GM19193 (cell line): Measurements from ENCODE around the gene RNU2-63P.

Experiments
- POLR2A ChIP-seq: IDR thresholded peaks from 4 replicates; pipeline ENCODE4 v1.6.1; 2011; ENCODE audit not compliant: insufficient read depth, insufficient read length; ENCODE audit errors: extremely low read depth

The RNU2-63P gene

DNA sequence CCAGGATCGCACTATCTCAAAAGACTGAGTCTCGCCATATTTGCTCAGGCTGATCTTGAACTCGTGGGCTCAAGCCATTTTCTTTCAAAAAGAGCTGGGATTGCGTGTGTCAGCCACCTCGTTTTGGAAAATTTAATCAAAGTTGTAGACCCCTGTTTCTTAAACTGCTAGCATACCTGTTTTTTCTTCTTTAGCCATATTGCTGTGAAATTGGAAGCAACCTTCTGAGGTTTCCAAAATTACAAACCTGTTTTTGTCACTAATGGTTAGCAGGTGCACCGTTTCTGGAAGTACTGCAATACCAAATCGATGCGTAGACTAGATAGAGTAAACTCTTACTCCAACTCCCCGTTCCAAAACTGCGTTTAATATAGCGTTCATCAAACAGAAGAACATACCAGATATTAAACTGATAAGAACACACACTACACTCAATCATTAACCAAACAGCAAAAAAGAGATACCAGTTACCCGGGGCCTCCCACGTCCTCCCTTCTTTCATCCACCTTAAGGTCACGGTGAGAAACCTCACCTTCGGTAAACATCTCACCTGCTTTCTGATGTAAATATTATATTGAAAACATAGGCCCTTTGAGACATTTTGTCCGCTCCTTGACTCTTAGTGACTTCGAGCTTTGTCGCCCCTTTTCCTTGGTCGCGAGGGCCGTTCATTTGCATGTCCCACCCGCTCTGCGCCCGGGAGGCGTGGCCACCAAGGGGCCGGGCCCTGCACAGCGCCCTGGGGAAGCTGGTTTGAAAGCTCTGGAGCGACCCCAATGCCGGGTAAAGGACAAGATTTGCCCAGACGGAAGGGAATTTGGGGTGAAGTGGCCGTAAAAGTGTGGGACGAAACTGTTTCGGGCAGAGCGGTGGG is at the start of gene RNU2-63P:
Gene RNU2-63P (minus strand): TSS at position 462 of the 874 bp plus-strand sequence.
- TF ChIP-seq POLR2A = peak; percentile 99

DNA sequence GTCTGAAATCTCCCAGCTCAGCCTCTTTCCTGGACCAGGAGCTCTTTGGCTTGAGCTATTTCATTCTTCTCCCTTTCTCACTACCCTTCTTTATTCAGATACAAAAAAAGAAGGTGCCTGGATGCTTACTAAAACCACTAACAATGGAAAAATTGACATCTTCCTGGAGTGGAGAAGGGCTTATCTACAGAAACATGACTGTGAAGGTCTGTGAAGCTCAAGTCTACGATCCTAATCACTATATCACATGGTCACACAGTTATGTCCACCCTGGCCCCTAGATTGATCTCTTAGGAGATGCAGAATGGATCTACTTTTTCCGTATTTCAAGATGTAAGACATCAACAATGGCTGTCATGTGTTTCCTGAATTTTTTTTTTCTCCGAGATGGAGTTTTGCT is 44.9 kb upstream of the RNU2-63P start:
- TF ChIP-seq POLR2A = no peak

DNA sequence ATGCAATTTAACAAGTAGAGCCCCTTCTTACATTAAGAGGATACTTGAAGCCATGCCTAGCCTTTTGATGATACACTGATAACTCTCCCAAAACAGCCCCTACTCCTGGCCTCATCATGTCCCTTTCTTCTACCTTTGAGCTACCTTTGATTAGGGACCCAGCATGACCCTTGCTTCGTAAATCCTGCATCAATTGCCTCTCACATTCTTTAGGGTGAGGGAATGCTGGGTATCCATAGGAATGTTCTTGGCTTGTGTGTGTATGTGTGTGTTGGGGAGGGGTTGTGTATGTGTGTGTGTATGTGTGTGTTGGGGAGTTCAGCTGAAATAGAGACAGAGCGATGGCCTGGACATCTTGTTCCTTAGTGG is 44.5 kb upstream of the RNU2-63P start:
- TF ChIP-seq POLR2A = no peak

DNA sequence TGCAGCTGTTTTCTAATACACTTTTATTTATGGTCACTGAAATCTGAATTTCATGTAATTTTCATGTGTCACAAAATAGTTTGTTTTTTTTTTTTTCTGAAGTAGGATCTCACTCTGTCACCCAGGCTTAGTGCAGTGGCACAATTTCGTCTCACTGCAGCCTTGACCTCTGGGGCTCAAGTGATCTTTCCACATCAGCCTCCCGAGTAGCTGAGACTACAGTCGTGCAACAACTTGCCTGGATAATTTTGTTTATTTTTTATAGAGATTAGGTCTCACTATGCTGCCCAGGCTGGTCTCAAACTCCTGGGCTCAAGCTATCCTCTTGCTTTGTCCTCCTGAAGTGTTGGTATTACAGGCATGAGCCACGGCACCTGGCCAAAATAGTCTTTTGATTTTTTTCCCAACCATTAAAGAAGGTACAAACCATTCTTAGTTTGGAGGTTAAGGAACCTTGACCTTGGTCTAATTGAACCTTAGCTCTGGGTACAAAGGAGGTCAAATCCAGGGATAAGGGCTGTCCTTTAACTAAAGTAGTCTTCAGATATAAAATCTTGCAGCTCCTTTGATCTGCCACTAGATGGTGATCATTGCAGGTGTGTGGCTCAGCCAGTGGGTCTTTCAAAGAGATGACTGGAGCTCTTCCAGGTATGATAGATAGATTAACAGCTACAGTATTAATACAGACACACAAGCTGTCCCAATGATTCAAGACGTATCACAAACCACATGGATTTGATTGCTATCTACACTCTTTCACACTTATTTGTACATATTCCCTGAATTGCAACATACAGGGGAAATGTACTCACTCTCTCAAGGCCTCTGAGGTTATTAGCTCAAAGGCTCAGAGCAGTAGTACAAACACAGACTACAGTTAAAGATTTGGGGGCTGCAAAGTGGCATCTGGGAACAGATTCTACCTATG is 43.9 kb upstream of the RNU2-63P start:
- no peak for TF ChIP-seq POLR2A

- TF ChIP-seq POLR2A = no peak
Observed at GRCh38 chr2:88058191-88058590, 41.8 kb upstream of the RNU2-63P start.

DNA sequence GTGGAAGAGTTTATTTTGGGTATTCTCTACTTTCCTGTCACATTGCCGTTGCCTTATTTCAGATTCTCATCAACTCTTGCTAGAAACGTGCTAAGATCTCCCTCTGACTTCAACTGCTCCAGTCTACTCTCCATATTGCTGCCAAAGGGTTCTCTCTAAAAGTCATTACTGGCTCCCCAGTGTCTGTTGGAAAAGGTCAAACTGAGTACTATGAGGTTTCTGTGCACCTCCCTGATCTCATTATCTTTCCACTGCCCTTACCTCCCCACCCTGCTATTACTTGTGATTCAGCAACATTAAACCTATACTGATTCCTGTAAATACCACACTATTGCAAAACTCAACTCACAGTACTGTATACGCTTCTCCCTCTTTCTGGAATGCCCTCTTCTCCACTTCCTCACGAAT is 41.1 kb upstream of the RNU2-63P start:
- TF ChIP-seq POLR2A = no peak

GRCh38 chr2:88055371-88056128 is 39.2 kb upstream of the RNU2-63P start, which contains the start of gene KRCC1:
Gene KRCC1, minus strand, starts transcription at chr2:88055783. Its CDS starts 27,220 bp downstream, at chr2:88028563.
- TF ChIP-seq POLR2A = peak; percentile 97

GRCh38 chr2:88054782-88055370 is 38.5 kb upstream of the RNU2-63P start:
- no peak for TF ChIP-seq POLR2A

DNA sequence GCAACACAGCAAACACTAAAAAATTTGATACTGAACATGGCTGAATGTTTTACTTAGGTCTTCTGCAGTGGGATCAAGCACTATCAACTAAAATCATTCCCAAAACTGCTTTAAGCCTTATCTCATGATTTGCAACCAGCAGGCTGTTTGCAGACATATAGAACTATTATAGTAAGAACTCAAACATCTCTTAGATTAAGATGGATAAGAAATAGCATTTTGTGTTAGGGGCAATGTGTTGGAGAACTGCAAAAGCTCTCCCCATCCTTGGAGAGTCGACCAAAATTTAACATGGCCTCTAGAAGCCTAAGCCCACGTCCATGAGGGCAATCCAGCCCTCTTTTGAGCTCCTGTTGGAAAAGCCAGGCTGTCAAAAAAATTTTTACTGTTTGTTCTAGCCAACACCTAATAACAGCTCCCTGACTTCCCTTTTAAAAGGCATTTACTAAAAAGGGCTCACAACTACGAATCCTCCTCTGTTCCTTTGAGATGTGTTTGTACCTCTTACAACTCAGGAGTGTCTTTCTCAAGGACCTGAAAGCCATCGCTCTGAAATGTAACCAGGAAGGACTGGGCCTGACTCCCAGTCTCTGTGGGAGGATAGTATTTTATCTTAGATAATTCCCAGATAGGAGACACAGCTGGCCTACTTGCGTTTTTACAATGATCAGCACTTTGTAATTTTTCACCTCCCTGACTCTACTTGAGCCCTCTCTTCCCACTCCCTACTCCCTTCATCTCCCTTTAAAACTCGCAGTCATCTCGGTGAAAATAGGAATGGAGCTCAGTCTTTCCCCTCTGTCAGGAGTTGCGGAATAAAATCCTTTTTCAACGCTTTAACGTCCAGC is 37.8 kb upstream of the RNU2-63P start:
- TF ChIP-seq POLR2A = no peak

DNA sequence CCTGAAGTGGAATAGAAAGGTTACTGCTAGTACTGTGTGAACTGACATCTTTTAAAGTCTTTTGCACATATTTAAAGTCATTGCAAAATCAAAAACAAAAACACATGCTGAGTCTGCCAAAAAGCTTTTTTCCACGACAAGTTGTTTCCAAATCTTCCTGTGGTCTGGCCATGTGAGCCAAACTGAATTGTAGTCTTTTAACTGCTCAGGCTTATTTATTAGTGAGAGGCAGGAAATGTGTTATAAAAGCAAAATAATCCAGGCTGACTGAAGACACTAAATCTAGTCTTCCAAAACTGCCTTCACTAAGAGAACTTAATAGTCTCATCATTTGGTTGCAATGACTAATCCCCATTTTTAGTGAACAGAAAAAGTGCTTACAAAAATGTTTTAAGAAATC is 36.9 kb upstream of the RNU2-63P start:
- TF ChIP-seq POLR2A = no peak

DNA sequence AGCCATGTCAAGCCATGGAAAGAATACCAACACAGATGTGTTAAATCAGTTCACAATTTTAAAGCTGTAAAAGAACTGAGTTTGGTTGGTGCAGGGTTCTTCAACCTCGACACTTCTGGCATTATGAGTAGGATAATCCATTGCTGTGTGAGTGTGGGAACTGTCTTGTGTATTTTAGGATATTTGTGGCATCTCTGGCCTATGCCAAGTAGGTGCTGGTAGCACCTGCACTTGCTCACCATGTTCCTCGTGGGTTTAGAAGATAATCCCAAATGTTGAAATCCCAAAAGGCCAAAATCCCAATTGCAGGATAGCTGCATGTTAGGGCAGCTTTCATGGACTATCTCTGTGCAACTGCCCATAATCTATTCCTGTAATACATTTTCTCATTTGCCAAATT is 35.4 kb upstream of the RNU2-63P start:
- no peak for TF ChIP-seq POLR2A

DNA sequence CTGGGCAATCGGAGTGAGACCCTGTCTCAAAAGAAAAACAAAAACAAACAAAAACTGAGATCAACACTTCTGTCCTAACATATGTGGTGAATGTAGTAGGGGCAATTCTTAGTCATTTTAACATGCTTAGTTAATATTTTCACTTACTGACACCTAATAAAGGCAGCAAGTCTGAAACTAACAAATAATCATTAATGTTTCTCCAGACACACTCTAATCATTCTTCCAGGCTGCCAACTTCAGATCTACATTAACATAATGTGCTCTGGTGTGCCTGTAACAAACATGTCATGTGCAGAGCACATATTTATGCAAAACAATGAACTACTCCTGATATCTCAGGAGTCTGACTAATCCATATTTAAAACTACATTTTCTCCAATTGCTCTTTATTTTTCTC is 33.3 kb upstream of the RNU2-63P start:
- no peak for TF ChIP-seq POLR2A

DNA sequence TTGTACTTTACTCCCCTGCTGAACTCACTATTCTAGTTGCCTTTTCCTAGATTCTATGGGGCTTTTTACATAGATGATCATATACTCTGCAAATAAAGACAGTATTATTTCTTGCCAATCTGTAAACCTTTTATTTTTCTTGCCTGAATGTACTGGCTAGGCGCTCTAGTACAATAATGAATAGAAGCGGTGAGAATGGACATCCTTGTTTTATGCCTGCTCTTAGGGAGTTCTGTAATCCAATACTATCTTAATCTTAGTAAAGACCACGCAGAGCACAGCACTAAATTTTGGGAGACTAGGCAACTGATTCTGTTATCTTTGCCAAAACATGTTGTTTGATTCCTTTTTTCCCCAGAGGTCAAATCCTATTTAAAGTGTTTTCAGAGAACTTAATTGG is 32.2 kb upstream of the RNU2-63P start:
- TF ChIP-seq POLR2A = no peak
